Measurements from ENCODE around the gene S1PR3. TPM values are rescaled to one million over a fixed set of nuclear protein-coding genes. Genes with fewer than 3 reads are reported as not detected.

Gene S1PR3
- total RNA-seq, 4 donors from 2014 or later = 5.6 to 8.1 (median 6.0) TPM

GRCh38 chr9:89044881-89045280 is 53.6 kb downstream of the S1PR3 start:
- no peak for TF ChIP-seq CTCF (IDR thresholded peaks at IDR 0.05)
- Histone ChIP-seq H3K4me3 (replicated peaks in 1 of 3) (no peak overlapping the region), H3K4me1 (peaks cover 7 to 12% of the 10 kb centered on the region in 2 donors), H3K27me3 (no peaks in the 10 kb centered on the region), H3K36me3 (no peaks in the 10 kb centered on the region), H3K27ac (no peak overlapping the region), H3K9me3 (no peaks in the 10 kb centered on the region)
- intact Hi-C loops (cut with DNase I) = no loop called here
- DNase-seq = no peak
- 95 to 96% methylated on average over 4 of the region's 4 CpGs for WGBS, 2 donors

GRCh38 chr9:89046832-89047231 is 55.6 kb downstream of the S1PR3 start:
- H3K36me3 ChIP-seq = no peaks in the 10 kb centered on the region
- H3K27ac ChIP-seq = no peak overlapping the region
- H3K4me1 ChIP-seq = peaks cover 7 to 12% of the 10 kb centered on the region in 2 donors
- WGBS, 2 donors = 53 to 59% methylated on average over 2 of the region's 2 CpGs
- TF ChIP-seq CTCF (IDR thresholded peaks at IDR 0.05) (no peak), POLR2A (IDR thresholded peaks at IDR 0.05) (no peak)
- H3K27me3 ChIP-seq = no peaks in the 10 kb centered on the region
- H3K4me3 ChIP-seq (replicated peaks in 1 of 3) = no peak overlapping the region
- intact Hi-C loops (cut with DNase I) = no loop called here
- no peaks in the 10 kb centered on the region for H3K9me3 ChIP-seq
- no peak for DNase-seq

GRCh38 chr9:89047667-89048066 is 56.4 kb downstream of the S1PR3 start:
- Histone ChIP-seq H3K27ac (no peak overlapping the region), H3K9me3 (no peaks in the 10 kb centered on the region), H3K4me3 (replicated peaks in 1 of 3) (no peak overlapping the region), H3K4me1 (peaks cover 1 to 6% of the 10 kb centered on the region in 2 donors), H3K36me3 (no peaks in the 10 kb centered on the region), H3K27me3 (no peaks in the 10 kb centered on the region)
- 62 to 83% methylated on average over 4 of the region's 4 CpGs for WGBS, 2 donors
- TF ChIP-seq CTCF (IDR thresholded peaks at IDR 0.05) (no peak), POLR2A (IDR thresholded peaks at IDR 0.05) (no peak)
- no peak for DNase-seq
- intact Hi-C loops (cut with DNase I) = no loop called here

- TF ChIP-seq CTCF (IDR thresholded peaks at IDR 0.05) (no peak), POLR2A (IDR thresholded peaks at IDR 0.05) (no peak)
- Histone ChIP-seq H3K36me3 (no peaks in the 10 kb centered on the region), H3K27ac (no peak overlapping the region), H3K27me3 (no peaks in the 10 kb centered on the region), H3K4me1 (no peaks in the 10 kb centered on the region), H3K4me3 (replicated peaks in 1 of 3) (no peak overlapping the region), H3K9me3 (no peaks in the 10 kb centered on the region)
- no peak for DNase-seq
- WGBS, 2 donors = 93 to 94% methylated on average over 11 of the region's 11 CpGs
- intact Hi-C loops (cut with DNase I) = no loop called here
These were observed 57.3 kb downstream of the S1PR3 start for GRCh38 chr9:89048616-89049015.

GRCh38 chr9:89049646-89050045 is 58.4 kb downstream of the S1PR3 start:
- no peak for TF ChIP-seq POLR2A (IDR thresholded peaks at IDR 0.05)
- TF ChIP-seq CTCF (IDR thresholded peaks at IDR 0.05) = no peak
- intact Hi-C loops (cut with DNase I) = no loop called here
- no peaks in the 10 kb centered on the region for H3K9me3 ChIP-seq
- no peaks in the 10 kb centered on the region for H3K4me1 ChIP-seq
- H3K4me3 ChIP-seq (replicated peaks in 1 of 3) = no peak overlapping the region
- no peak for DNase-seq
- H3K27me3 ChIP-seq = no peaks in the 10 kb centered on the region
- 90 to 94% methylated on average over 8 of the region's 8 CpGs for WGBS, 2 donors
- no peak overlapping the region for H3K27ac ChIP-seq
- H3K36me3 ChIP-seq = no peaks in the 10 kb centered on the region

Measured in thyroid gland (tissue), 4 donors.